NCI-H1092 (cell line): ENCODE measurements around the gene B4GALNT1.
"Not testable (repeated sequence)": the region's sequence is repeated elsewhere in the genome, so short reads cannot be mapped to it uniquely, and the experiment has no call there.

Source experiments
- DNase-seq: peaks from one replicate; lab custom pipeline; 2025; lab: John Stamatoyannopoulos, UW

Gene B4GALNT1

GRCh38 chr12:57632958-57633840 lies at the start of gene B4GALNT1:
Gene B4GALNT1, minus strand, starts transcription at chr12:57633201. Its CDS starts 1,069 bp downstream, at chr12:57632132.
- peak; percentile 41 for DNase-seq

DNA sequence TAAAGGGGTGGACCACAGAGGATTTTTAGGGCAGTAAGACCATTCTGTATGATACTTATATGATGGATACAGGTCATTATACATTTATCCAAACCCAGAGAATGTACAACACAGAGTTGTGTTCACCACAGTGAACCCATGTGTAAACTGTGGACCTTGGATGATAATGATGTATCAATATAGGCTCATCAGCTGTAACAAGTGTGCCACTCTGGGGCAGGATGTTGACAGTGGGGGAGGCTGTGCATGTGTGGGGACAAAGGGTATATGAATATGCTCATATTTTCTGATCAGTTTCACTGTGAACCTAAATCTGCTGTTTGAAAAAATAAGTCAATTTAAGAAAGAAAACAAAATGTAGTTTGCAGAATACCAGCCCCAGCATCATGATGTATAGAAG lies 46.7 kb upstream of the B4GALNT1 start:
- no peak for DNase-seq

DNA sequence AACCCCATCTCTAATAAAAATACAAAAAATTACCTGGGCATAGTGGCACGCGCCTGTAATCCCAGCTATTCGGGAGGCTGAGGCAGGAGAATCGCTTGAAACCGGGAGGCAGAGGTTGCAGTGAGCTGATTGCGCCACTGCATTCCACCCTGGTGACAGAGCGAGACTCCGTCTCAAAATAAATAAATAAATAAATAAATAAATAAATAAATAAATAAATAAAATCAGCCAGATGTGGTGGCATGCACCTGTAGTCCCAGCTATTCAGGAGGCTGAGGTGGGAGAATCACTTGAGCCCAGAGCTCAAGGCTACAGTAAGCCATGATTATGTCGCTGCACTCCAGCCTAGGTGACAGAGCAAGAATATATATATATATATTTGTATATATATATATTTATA lies 44.9 kb upstream of the B4GALNT1 start:
- DNase-seq = not testable (repeated sequence)

DNA sequence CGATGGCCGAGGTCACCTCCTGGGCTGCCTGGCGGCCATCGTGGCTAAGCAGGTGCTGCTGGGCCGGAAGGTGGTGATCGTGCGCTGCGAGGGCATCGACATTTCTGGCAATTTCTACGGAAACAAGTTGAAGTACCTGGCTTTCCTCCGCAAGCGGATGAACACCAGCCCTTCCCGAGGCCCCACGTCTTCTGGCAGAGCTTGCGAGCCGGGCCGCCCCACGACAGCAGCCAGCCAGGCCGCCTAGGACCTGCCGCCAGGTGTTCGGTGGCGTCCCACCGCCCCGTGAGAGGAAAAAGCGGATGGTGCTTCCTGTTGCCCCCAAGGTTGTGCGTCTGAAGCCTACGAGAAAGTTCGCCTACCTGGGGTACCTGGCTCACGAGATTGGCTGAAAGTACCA lies 41.7 kb upstream of the B4GALNT1 start:
- no peak for DNase-seq

DNA sequence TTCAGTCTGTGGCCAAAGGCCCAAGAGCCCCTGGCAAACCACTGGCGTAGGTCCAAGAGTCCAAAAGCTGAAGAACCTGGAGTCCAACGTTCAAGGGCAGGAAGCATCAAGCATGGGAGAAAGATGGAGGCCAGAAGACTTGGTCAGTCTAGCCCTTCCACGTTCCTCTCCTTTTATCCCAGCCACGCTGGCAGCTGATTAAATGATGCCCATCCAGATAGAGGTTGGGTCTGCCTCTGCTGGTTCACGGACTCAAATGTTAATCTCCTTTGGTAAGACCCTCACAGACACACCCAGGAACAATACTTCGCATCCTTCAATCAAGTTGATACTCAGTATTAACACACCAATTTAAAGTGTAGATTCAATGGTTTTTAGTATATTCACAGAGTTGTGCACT lies 39.8 kb upstream of the B4GALNT1 start:
- no peak for DNase-seq

- not testable (repeated sequence) for DNase-seq
Observed at GRCh38 chr12:57671811-57672210, 38.8 kb upstream of the B4GALNT1 start.

DNA sequence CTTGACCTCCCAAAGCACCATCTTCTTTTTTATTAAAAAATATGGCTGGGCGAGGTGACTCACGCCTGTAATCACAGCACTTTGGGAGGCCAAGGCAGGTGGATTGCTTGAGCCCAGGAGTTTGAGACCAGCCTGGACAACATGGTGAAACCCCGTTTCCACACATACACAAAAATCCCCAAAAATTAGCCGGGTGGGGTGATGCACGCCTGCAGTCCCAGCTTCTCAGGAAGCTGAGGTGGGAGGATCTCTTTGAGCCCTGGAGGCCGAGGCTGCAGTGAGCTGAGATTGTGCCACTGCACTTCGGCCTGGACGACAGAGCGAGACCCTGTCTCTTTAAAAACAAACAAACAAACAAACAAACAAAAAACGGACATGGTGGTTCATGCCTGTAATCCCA lies 36.7 kb upstream of the B4GALNT1 start:
- not testable (repeated sequence) for DNase-seq

DNA sequence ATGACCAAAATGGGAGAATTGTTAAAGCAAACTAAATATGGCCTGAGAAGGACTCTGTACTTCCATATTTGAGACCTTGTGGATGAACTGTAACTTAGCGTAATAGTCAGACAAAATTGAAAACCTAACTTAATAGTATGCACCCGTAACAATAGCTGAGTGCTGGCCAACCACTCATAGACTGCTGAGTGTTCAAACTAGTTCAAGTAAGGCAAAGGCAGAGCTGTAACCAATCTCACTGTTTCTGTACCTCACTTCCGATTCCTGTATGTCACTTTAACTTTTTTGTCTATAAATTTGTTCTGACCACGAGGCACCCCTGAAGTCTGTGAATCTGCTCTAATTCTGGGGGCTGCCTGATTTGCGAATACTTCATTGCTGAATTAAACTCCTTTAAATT lies 33.9 kb upstream of the B4GALNT1 start:
- no peak for DNase-seq

DNA sequence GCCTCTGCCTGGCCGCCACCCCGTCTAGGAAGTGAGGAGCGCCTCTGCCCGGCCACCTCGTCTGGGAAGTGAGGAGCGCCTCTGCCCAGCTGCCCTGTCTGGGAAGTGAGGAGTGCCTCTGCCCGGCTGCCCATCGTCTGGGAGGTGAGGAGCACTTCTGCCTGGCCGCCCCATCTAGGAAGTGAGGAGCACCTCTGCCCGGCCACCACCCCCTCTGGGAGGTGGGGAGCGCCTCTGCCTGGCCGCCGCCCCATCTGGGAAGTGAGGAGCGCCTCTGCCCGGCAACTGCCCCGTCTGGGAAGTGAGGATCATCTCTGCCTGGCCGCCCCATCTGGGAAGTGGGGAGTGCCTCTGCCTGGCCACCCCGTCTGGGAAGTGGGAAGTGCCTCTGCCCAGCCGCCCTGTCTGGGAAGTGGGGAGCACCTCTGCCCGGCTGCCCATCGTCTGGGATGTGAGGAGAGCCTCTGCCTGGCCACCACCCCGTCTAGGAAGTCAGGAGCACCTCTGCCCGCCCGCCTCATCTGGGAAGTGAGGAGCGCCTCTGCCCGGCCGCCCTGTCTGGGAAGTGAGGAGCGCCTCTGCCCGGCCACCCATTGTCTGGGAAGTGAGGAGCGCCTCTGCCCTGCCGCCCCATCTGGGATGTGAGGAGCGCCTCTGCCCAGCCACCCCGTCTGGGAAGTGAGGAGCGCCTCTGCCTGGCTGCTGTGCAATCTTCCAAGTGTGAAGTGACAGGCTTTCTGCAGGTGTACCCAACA lies 32.2 kb upstream of the B4GALNT1 start:
- not testable (repeated sequence) for DNase-seq

DNA sequence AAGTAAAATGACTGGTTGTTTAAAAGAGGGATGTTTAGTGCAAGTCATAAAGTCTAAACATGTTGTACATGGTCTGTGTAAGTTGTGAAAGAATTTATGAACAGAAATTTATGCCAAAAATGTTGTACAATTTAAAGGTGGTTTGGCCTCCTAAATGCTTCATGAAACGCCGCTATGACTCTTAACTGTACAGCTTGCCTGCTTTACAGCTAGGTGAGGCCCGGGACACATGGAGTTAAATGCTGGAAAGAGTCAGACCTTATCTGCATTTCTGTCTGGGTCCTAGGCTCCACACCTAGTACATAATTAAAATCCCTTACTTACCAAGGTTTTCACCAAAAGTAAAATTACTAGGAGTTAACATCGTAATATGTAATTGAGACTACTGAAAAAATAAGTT lies 28.4 kb upstream of the B4GALNT1 start:
- DNase-seq = no peak

- no peak for DNase-seq
Observed at GRCh38 chr12:57658890-57659289, 25.9 kb upstream of the B4GALNT1 start.

GRCh38 chr12:57657744-57658143 lies 24.7 kb upstream of the B4GALNT1 start:
- DNase-seq = no peak

- DNase-seq = not testable (repeated sequence)
Observed at GRCh38 chr12:57656408-57656807, 23.4 kb upstream of the B4GALNT1 start.

GRCh38 chr12:57655541-57656240 lies 22.7 kb upstream of the B4GALNT1 start:
- DNase-seq = no peak

GRCh38 chr12:57654042-57654441 lies 21.0 kb upstream of the B4GALNT1 start:
- no peak for DNase-seq

GRCh38 chr12:57646659-57647049 lies 13.7 kb upstream of the B4GALNT1 start:
- not testable (repeated sequence) for DNase-seq

- DNase-seq = not testable (repeated sequence)
Observed at GRCh38 chr12:57645990-57646658, 13.1 kb upstream of the B4GALNT1 start.

- DNase-seq = no peak
Observed at GRCh38 chr12:57641699-57642442, 8.9 kb upstream of the B4GALNT1 start.

- no peak for DNase-seq
Observed at GRCh38 chr12:57640175-57641042, 7.4 kb upstream of the B4GALNT1 start.

- no peak for DNase-seq
Observed at GRCh38 chr12:57638096-57638495, 5.1 kb upstream of the B4GALNT1 start.
